Heart left ventricle (tissue), 13 donors: ENCODE data around the gene ASTN2.

Experiments
- POLR2A ChIP-seq, 2 donors: fragments of 450-650 bp; IDR thresholded peaks; one replicate each; pipeline ENCODE4 v1.6.1; 2017; ENCODE audit warnings: antibody characterized with exemption in 2 of 2, mild to moderate bottlenecking in 2 of 2, moderate library complexity in 2 of 2
- TF ChIP-seq, protein P1 (sequence below), 12 donors: fragments of 200-600 bp; sonication (generic) in 4 of 12; IDR thresholded peaks; one replicate each; pipeline versions ENCODE4 v1.5.0 to v1.8.0; 2018 to 2022; ENCODE audit warnings: antibody characterized with exemption in 12 of 12, mild to moderate bottlenecking in 5 of 12
- donor health status: ischemic (EF 13 %, LVEDD 7.1; RV severe dilation, severe dysfunction).
- donor health status: DM: no; HTN: yes; CAD: no.
- donor health status: DM: no; HTN: no; CAD: no.
- donor health status: ischemic (EF 25% LVEDD 6.9; RV normal size, moderate dysfunction).
- donor health status: ischemic (EF 25% LVEDD 5.7; RV mildly dilated, moderate dysfunction).
- donor health status: ischemic (EF 35%, LVEDD 5.7; RV mildly dilated, moderate dysfunction).
- donor health status: nonischemic (EF 11% LVEDD 7.7; RV severe dilation, severe dysfunction).
- donor health status: DM: yes; HTN: yes; CAD: no.
- donor health status: PGD.
- donor health status: ischemic (EF 29% LVEDD 5.4; RV normal size, mild dysfunction).
- donor health status: nonischemic (EF 23%, LVEDD 6.1; RV moderate dilation, normal function).

DNA sequence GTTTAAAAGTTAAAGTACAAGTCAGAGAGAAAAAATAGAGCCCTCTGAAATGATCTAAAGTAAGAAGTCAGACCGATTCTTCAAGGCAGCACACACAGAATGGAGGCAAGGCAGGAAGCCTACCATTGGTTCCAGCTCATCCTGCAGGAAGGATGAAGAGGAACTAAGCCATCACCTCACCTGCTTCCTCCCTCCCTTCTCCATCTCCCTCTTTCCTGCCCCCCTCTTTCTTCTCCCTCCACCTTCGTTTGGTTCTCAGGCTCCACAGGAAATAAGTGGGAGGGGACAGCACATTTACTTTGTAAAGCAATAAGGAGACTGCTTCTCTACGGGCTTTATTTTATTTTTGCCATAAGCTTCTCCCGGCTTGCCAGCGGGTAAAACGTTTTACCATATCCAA lies 514.3 kb downstream of the ASTN2 start:
- TF ChIP-seq, protein P1, sequence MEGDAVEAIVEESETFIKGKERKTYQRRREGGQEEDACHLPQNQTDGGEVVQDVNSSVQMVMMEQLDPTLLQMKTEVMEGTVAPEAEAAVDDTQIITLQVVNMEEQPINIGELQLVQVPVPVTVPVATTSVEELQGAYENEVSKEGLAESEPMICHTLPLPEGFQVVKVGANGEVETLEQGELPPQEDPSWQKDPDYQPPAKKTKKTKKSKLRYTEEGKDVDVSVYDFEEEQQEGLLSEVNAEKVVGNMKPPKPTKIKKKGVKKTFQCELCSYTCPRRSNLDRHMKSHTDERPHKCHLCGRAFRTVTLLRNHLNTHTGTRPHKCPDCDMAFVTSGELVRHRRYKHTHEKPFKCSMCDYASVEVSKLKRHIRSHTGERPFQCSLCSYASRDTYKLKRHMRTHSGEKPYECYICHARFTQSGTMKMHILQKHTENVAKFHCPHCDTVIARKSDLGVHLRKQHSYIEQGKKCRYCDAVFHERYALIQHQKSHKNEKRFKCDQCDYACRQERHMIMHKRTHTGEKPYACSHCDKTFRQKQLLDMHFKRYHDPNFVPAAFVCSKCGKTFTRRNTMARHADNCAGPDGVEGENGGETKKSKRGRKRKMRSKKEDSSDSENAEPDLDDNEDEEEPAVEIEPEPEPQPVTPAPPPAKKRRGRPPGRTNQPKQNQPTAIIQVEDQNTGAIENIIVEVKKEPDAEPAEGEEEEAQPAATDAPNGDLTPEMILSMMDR (IDR thresholded peaks at IDR 0.05) = no peak
- TF ChIP-seq POLR2A (IDR thresholded peaks at IDR 0.05) = no peak
